Activated naive CD4-positive, alpha-beta T cell treated with anti-CD3 and anti-CD28 coated beads for 36 hours (primary cell): ENCODE results near the gene MELTF. TPM values are rescaled to one million over a fixed set of nuclear protein-coding genes. Genes with fewer than 3 reads are reported as not detected.

Experiments used
- CTCF ChIA-PET: fragments of 350-600 bp; sonication (Branson Sonifier 250); formaldehyde crosslinking; loops from one replicate; lab custom pipeline; 2021; ENCODE audit warnings: antibody characterized with exemption; lab: Charles Lee
- DNase-seq: peaks from one replicate; pipeline ENCODE4 v3.0.0-alpha.2; 2020
- H3K27ac Mint-ChIP-seq: one replicate; pipeline ENCODE4 v1.8.0; 2021; ENCODE audit warnings: mild to moderate bottlenecking, mixed read lengths
- H3K27me3 Mint-ChIP-seq: one replicate; pipeline ENCODE4 v1.8.0; 2021; ENCODE audit warnings: low read depth, mixed read lengths
- H3K36me3 Mint-ChIP-seq: one replicate; pipeline ENCODE4 v1.8.0; 2021; ENCODE audit warnings: low read depth, mixed read lengths
- H3K4me1 Mint-ChIP-seq: one replicate; pipeline ENCODE4 v1.8.0; 2021; ENCODE audit warnings: low read depth, mixed read lengths
- H3K4me3 Mint-ChIP-seq: one replicate; pipeline ENCODE4 v1.8.0; 2021; ENCODE audit warnings: mild to moderate bottlenecking, moderate library complexity, mixed read lengths
- H3K9me3 Mint-ChIP-seq: one replicate; pipeline ENCODE4 v1.8.0; 2021; ENCODE audit warnings: mixed read lengths
- intact Hi-C: fragments of 100-400 bp; cut with micrococcal nuclease; formaldehyde crosslinking; loops from one replicate; pipeline ENCODE4 v1.15.1; 2023
- total RNA-seq, 2 experiments: library from RNA; stranded (reverse); gene quantifications; one replicate each; pipeline ENCODE4 v1.2.3, GENCODE V29; 2021

Gene MELTF
- total RNA-seq, 2 experiments from 2014 or later = 5.1 to 5.5 TPM

- Mint-ChIP-seq H3K4me3 (no peak overlapping the region), H3K27ac (no peak overlapping the region), H3K27me3 (no peaks in the 10 kb centered on the region), H3K4me1 (no peaks in the 10 kb centered on the region), H3K36me3 (no peaks in the 10 kb centered on the region), H3K9me3 (no peaks in the 10 kb centered on the region)
- CTCF ChIA-PET = no interaction called here
- intact Hi-C loops = no loop called here
- DNase-seq = no peak
Measured at GRCh38 chr3:197014942-197015575, 14.6 kb downstream of the MELTF start.

- H3K4me3 Mint-ChIP-seq = no peak overlapping the region
- no peak for DNase-seq
- H3K4me1 Mint-ChIP-seq = no peaks in the 10 kb centered on the region
- H3K9me3 Mint-ChIP-seq = no peaks in the 10 kb centered on the region
- H3K27me3 Mint-ChIP-seq = no peaks in the 10 kb centered on the region
- no peak overlapping the region for H3K27ac Mint-ChIP-seq
- H3K36me3 Mint-ChIP-seq = no peaks in the 10 kb centered on the region
- CTCF ChIA-PET = no interaction called here
- intact Hi-C loops = no loop called here
Measured at GRCh38 chr3:197014024-197014423, 15.6 kb downstream of the MELTF start.

GRCh38 chr3:197012540-197012883, 17.1 kb downstream of the MELTF start:
- no peaks in the 10 kb centered on the region for H3K27me3 Mint-ChIP-seq
- H3K4me3 Mint-ChIP-seq = no peak overlapping the region
- CTCF ChIA-PET = no interaction called here
- no peaks in the 10 kb centered on the region for H3K9me3 Mint-ChIP-seq
- intact Hi-C loops = no loop called here
- H3K27ac Mint-ChIP-seq = no peak overlapping the region
- H3K36me3 Mint-ChIP-seq = no peaks in the 10 kb centered on the region
- H3K4me1 Mint-ChIP-seq = no peaks in the 10 kb centered on the region
- DNase-seq = no peak

GRCh38 chr3:197011780-197012539, 17.7 kb downstream of the MELTF start:
- Mint-ChIP-seq H3K36me3 (no peaks in the 10 kb centered on the region), H3K27me3 (no peaks in the 10 kb centered on the region), H3K4me1 (no peaks in the 10 kb centered on the region), H3K27ac (no peak overlapping the region), H3K9me3 (no peaks in the 10 kb centered on the region), H3K4me3 (no peak overlapping the region)
- no peak for DNase-seq
- CTCF ChIA-PET = no interaction called here
- intact Hi-C loops = no loop called here

GRCh38 chr3:197010556-197011351, 18.9 kb downstream of the MELTF start:
- Mint-ChIP-seq H3K4me1 (no peaks in the 10 kb centered on the region), H3K27me3 (no peaks in the 10 kb centered on the region), H3K9me3 (no peaks in the 10 kb centered on the region), H3K36me3 (no peaks in the 10 kb centered on the region), H3K4me3 (no peak overlapping the region), H3K27ac (no peak overlapping the region)
- CTCF ChIA-PET = no interaction called here
- intact Hi-C loops = no loop called here
- DNase-seq = no peak

GRCh38 chr3:197009532-197010019, 20.0 kb downstream of the MELTF start:
- CTCF ChIA-PET = no interaction called here

GRCh38 chr3:197008436-197009209, 21.0 kb downstream of the MELTF start:
- Mint-ChIP-seq H3K27me3 (no peaks in the 10 kb centered on the region), H3K9me3 (no peaks in the 10 kb centered on the region), H3K4me3 (no peak overlapping the region), H3K27ac (no peak overlapping the region), H3K4me1 (peaks cover 5% of the 10 kb centered on the region), H3K36me3 (no peaks in the 10 kb centered on the region)
- CTCF ChIA-PET = interaction anchor here (1.3 kb wide), 1 partner anchor 21 kb away, joined by 5 read pairs; the partner anchor contains the start of gene MELTF
- DNase-seq = no peak
- intact Hi-C loops = no loop called here

More at GRCh38 chr3:197009532-197010019, 20.0 kb downstream of the MELTF start:
- H3K36me3 Mint-ChIP-seq = no peaks in the 10 kb centered on the region
- no peaks in the 10 kb centered on the region for H3K27me3 Mint-ChIP-seq
- H3K27ac Mint-ChIP-seq = no peak overlapping the region
- no peak overlapping the region for H3K4me3 Mint-ChIP-seq
- intact Hi-C loops = no loop called here
- H3K4me1 Mint-ChIP-seq = peaks cover under 1% of the 10 kb centered on the region
- DNase-seq = no peak
- no peaks in the 10 kb centered on the region for H3K9me3 Mint-ChIP-seq

GRCh38 chr3:197007953-197008352, 21.7 kb downstream of the MELTF start:
- Mint-ChIP-seq H3K4me1 (peaks cover 5% of the 10 kb centered on the region), H3K9me3 (no peaks in the 10 kb centered on the region), H3K36me3 (no peaks in the 10 kb centered on the region), H3K27me3 (no peaks in the 10 kb centered on the region), H3K27ac (no peak overlapping the region), H3K4me3 (no peak overlapping the region)
- CTCF ChIA-PET = interaction anchor here (1.3 kb wide), 1 partner anchor 22 kb away, joined by 5 read pairs; the partner anchor contains the start of gene MELTF
- DNase-seq = no peak
- intact Hi-C loops = no loop called here

- no peaks in the 10 kb centered on the region for H3K27me3 Mint-ChIP-seq
- no peaks in the 10 kb centered on the region for H3K9me3 Mint-ChIP-seq
- no peak overlapping the region for H3K4me3 Mint-ChIP-seq
- peaks cover 5% of the 10 kb centered on the region for H3K4me1 Mint-ChIP-seq
- H3K36me3 Mint-ChIP-seq = no peaks in the 10 kb centered on the region
- DNase-seq = no peak
- CTCF ChIA-PET = interaction anchor here (1.0 to 3.1 kb wide), 4 partner anchors 22 to 180 kb away, joined by 3 to 17 read pairs (median 4); partner anchors contain the start of gene MELTF
- intact Hi-C loops = no loop called here
- H3K27ac Mint-ChIP-seq = no peak overlapping the region
Measured at GRCh38 chr3:197007296-197007940, 22.2 kb downstream of the MELTF start.

- Mint-ChIP-seq H3K27ac (no peak overlapping the region), H3K4me3 (no peak overlapping the region), H3K4me1 (peaks cover 5% of the 10 kb centered on the region), H3K27me3 (no peaks in the 10 kb centered on the region), H3K36me3 (no peaks in the 10 kb centered on the region), H3K9me3 (no peaks in the 10 kb centered on the region)
- DNase-seq = no peak
- intact Hi-C loops = no loop called here
- CTCF ChIA-PET = interaction anchor here (0.6 to 3.1 kb wide), 4 partner anchors 23 to 359 kb away, joined by 3 to 17 read pairs (median 3); partner anchors contain the start of gene MELTF
Measured at GRCh38 chr3:197006860-197007259, 22.8 kb downstream of the MELTF start.

GRCh38 chr3:197006446-197006845, 23.2 kb downstream of the MELTF start:
- DNase-seq = no peak
- Mint-ChIP-seq H3K27ac (no peak overlapping the region), H3K27me3 (no peaks in the 10 kb centered on the region), H3K36me3 (no peaks in the 10 kb centered on the region), H3K4me3 (no peak overlapping the region), H3K9me3 (no peaks in the 10 kb centered on the region), H3K4me1 (peaks cover 8% of the 10 kb centered on the region)
- CTCF ChIA-PET = interaction anchor here (0.6 to 3.1 kb wide), 5 partner anchors 23 to 359 kb away, joined by 3 to 17 read pairs (median 3); partner anchors contain the start of gene MELTF
- intact Hi-C loops = no loop called here
